CD4-positive, alpha-beta T cell treated with Interleukin-17A for 4 hours (primary cell): ENCODE results near the gene MAST4.

Experiments
- DNase-seq: peaks from one replicate; pipeline ENCODE4 v3.0.0-alpha.2; 2020; ENCODE audit warnings: mixed read lengths

Gene MAST4

GRCh38 chr5:67028941-67029340, 432.7 kb downstream of the MAST4 start:
- DNase-seq = no peak

GRCh38 chr5:67029481-67029880, 433.3 kb downstream of the MAST4 start:
- DNase-seq = no peak

GRCh38 chr5:67030289-67031056, 434.3 kb downstream of the MAST4 start:
- no peak for DNase-seq

- no peak for DNase-seq
Observed at GRCh38 chr5:67031057-67031443, 434.9 kb downstream of the MAST4 start.

GRCh38 chr5:67031692-67032091, 435.5 kb downstream of the MAST4 start:
- no peak for DNase-seq

- no peak for DNase-seq
Observed at GRCh38 chr5:67032921-67033664, 436.9 kb downstream of the MAST4 start.

GRCh38 chr5:67033880-67034651, 437.9 kb downstream of the MAST4 start:
- no peak for DNase-seq

- no peak for DNase-seq
Observed at GRCh38 chr5:67035098-67035740, 439.0 kb downstream of the MAST4 start.

- no peak for DNase-seq
Observed at GRCh38 chr5:67037171-67037570, 441.0 kb downstream of the MAST4 start.

- DNase-seq = no peak
Observed at GRCh38 chr5:67038817-67039603, 442.8 kb downstream of the MAST4 start.

GRCh38 chr5:67042176-67043003, 446.2 kb downstream of the MAST4 start:
- DNase-seq = no peak

GRCh38 chr5:67043796-67044511, 447.8 kb downstream of the MAST4 start:
- DNase-seq = no peak

GRCh38 chr5:67045816-67046740, 449.9 kb downstream of the MAST4 start:
- DNase-seq = no peak

- DNase-seq = no peak
Observed at GRCh38 chr5:67047160-67047559, 451.0 kb downstream of the MAST4 start.

GRCh38 chr5:67047616-67048015, 451.4 kb downstream of the MAST4 start:
- no peak for DNase-seq

- no peak for DNase-seq
Observed at GRCh38 chr5:67050125-67050524, 453.9 kb downstream of the MAST4 start.

GRCh38 chr5:67050635-67051034, 454.4 kb downstream of the MAST4 start:
- no peak for DNase-seq

GRCh38 chr5:67051164-67051563, 455.0 kb downstream of the MAST4 start:
- DNase-seq = no peak

- no peak for DNase-seq
Observed at GRCh38 chr5:67052034-67052433, 455.8 kb downstream of the MAST4 start.
